Sigmoid colon (tissue), 7 donors: ENCODE results near the gene FSTL4. TPM values are rescaled to one million over a fixed set of nuclear protein-coding genes. Genes with fewer than 3 reads are reported as not detected.

Source experiments
- DNase-seq: peaks from one replicate; pipeline ENCODE4 v3.0.0-alpha.2; 2019
- H3K27ac ChIP-seq, 4 donors: fragments of 200-600 bp; sonication (generic); one replicate each; pipeline ENCODE4 v1.5.1; 2016 to 2019; ENCODE audit warnings: mild to moderate bottlenecking in 1 of 4
- H3K27me3 ChIP-seq, 3 donors: fragments of 200-600 bp; sonication (generic); one replicate each; pipeline ENCODE4 v1.5.1; 2019; ENCODE audit warnings: mild to moderate bottlenecking in 1 of 3
- H3K36me3 ChIP-seq, 4 donors: fragments of 200-600 bp; sonication (generic); one replicate each; pipeline ENCODE4 v1.5.1; 2016 to 2019
- H3K4me1 ChIP-seq, 4 donors: fragments of 200-600 bp; sonication (generic); one replicate each; pipeline ENCODE4 v1.5.1; 2017 to 2019
- H3K4me3 ChIP-seq, 4 donors: fragments of 200-600 bp; sonication (generic); one replicate each; pipeline ENCODE4 v1.5.1; 2017 to 2019; ENCODE audit warnings: mild to moderate bottlenecking in 2 of 4, moderate library complexity in 1 of 4
- H3K9me3 ChIP-seq, 4 donors: fragments of 200-600 bp in 3 of 4; sonication (generic) in 3 of 4; one replicate each; pipeline versions ENCODE4 v1.5.1 to v1.6.1; 2013 to 2019
- CTCF ChIP-seq, 4 experiments: fragments of 450-650 bp in 3 of 4; fragments of 200-600 bp in 1 of 4; IDR thresholded peaks; one replicate each; pipeline ENCODE4 v1.5.1; 2016 to 2019; ENCODE audit warnings: antibody characterized with exemption in 4 of 4, mild to moderate bottlenecking in 3 of 4, moderate library complexity in 2 of 4
- EP300 ChIP-seq, 4 donors: sonication (generic); formaldehyde crosslinking; IDR thresholded peaks; one replicate each; pipeline ENCODE4 v1.6.1; 2017; ENCODE audit warnings: antibody characterized with exemption in 4 of 4
- POLR2A ChIP-seq, 2 donors: fragments of 450-650 bp; IDR thresholded peaks; one replicate each; pipeline ENCODE4 v1.6.1; 2016; ENCODE audit warnings: antibody characterized with exemption in 2 of 2, mild to moderate bottlenecking in 2 of 2, moderate library complexity in 2 of 2
- POLR2AphosphoS5 ChIP-seq, 4 donors: sonication (generic); formaldehyde crosslinking; IDR thresholded peaks; one replicate each; pipeline ENCODE4 v1.6.1; 2017; ENCODE audit warnings: antibody characterized with exemption in 4 of 4
- WGBS, 2 donors: extraction: QIAGEN DNeasy Blood & Tissue Kit; methylation state at CpG; one replicate each; pipeline ENCODE4 v1.1.7; 2013; 5-methylcytosine and 5-hydroxymethylcytosine counted together
- intact Hi-C: fragments of 100-400 bp; cut with DNase I; formaldehyde crosslinking; loops from one replicate; pipeline ENCODE4 v1.15.1; 2023
- polyA plus RNA-seq, 3 donors: library from polyadenylated mRNA; stranded (reverse); fragments of 200-250 nt; gene quantifications; one replicate each; pipeline ENCODE4 v1.2.3, GENCODE V29; 2013
- total RNA-seq, 4 donors: library from RNA; depleted of rRNA; stranded (reverse); fragments of >200 nt; gene quantifications; one replicate each; pipeline ENCODE4 v1.1.0, GENCODE V29; 2016
- donor health status: healthy with polysubstance abuse.
- donor health status: Bipolar disorder and iron deficiency.
- donor health status: healthy.

The FSTL4 gene
- total and polyA plus RNA-seq, 7 donors: 0.23 to 0.45 (median 0.28) TPM; not detected in 4

- no peaks in the 10 kb centered on the region for H3K27me3 ChIP-seq
- H3K4me1 ChIP-seq: no peaks in the 10 kb centered on the region
- H3K4me3 ChIP-seq: no peak overlapping the region
- intact Hi-C loops: no loop called here
- no peaks in the 10 kb centered on the region for H3K36me3 ChIP-seq
- TF ChIP-seq CTCF (IDR thresholded peaks at IDR 0.05): no peak
- TF ChIP-seq POLR2A (IDR thresholded peaks at IDR 0.05): no peak
- no peak for TF ChIP-seq POLR2AphosphoS5 (IDR thresholded peaks at IDR 0.05)
- TF ChIP-seq EP300 (IDR thresholded peaks at IDR 0.05): no peak
- DNase-seq: no peak
- H3K9me3 ChIP-seq: no peaks in the 10 kb centered on the region
- no peak overlapping the region for H3K27ac ChIP-seq
- WGBS, 2 donors: 47 to 80% methylated on average over 2 of the region's 2 CpGs
These were observed 199.7 kb downstream of the FSTL4 start for GRCh38 chr5:133412661-133413060.

GRCh38 chr5:133410335-133410828 is 202.0 kb downstream of the FSTL4 start:
- H3K27ac ChIP-seq: no peak overlapping the region
- H3K4me3 ChIP-seq: no peak overlapping the region
- 91 to 93% methylated on average over 12 of the region's 12 CpGs for WGBS, 2 donors
- intact Hi-C loops: no loop called here
- no peaks in the 10 kb centered on the region for H3K4me1 ChIP-seq
- TF ChIP-seq POLR2A (IDR thresholded peaks at IDR 0.05) (no peak), CTCF (IDR thresholded peaks at IDR 0.05) (no peak), POLR2AphosphoS5 (IDR thresholded peaks at IDR 0.05) (no peak), EP300 (IDR thresholded peaks at IDR 0.05) (no peak)
- no peaks in the 10 kb centered on the region for H3K27me3 ChIP-seq
- no peak for DNase-seq
- no peaks in the 10 kb centered on the region for H3K9me3 ChIP-seq
- H3K36me3 ChIP-seq: no peaks in the 10 kb centered on the region

GRCh38 chr5:133409210-133409674 is 203.1 kb downstream of the FSTL4 start:
- TF ChIP-seq CTCF (IDR thresholded peaks at IDR 0.05) (no peak), POLR2AphosphoS5 (IDR thresholded peaks at IDR 0.05) (no peak), EP300 (IDR thresholded peaks at IDR 0.05) (no peak), POLR2A (IDR thresholded peaks at IDR 0.05) (no peak)
- H3K27me3 ChIP-seq: no peaks in the 10 kb centered on the region
- no peak overlapping the region for H3K4me3 ChIP-seq
- no peaks in the 10 kb centered on the region for H3K4me1 ChIP-seq
- no peaks in the 10 kb centered on the region for H3K36me3 ChIP-seq
- no peaks in the 10 kb centered on the region for H3K9me3 ChIP-seq
- no peak for DNase-seq
- intact Hi-C loops: no loop called here
- WGBS, 2 donors: 90 to 91% methylated on average over 6 of the region's 6 CpGs
- H3K27ac ChIP-seq: no peak overlapping the region

- DNase-seq: no peak
- no peaks in the 10 kb centered on the region for H3K4me1 ChIP-seq
- H3K27me3 ChIP-seq: no peaks in the 10 kb centered on the region
- H3K36me3 ChIP-seq: no peaks in the 10 kb centered on the region
- H3K27ac ChIP-seq: no peak overlapping the region
- intact Hi-C loops: no loop called here
- TF ChIP-seq CTCF (IDR thresholded peaks at IDR 0.05) (no peak), EP300 (IDR thresholded peaks at IDR 0.05) (no peak), POLR2A (IDR thresholded peaks at IDR 0.05) (no peak), POLR2AphosphoS5 (IDR thresholded peaks at IDR 0.05) (no peak)
- 77 to 79% methylated on average over 8 of the region's 8 CpGs for WGBS, 2 donors
- H3K9me3 ChIP-seq: no peaks in the 10 kb centered on the region
- no peak overlapping the region for H3K4me3 ChIP-seq
These were observed 204.0 kb downstream of the FSTL4 start for GRCh38 chr5:133408322-133408721.
